Hematopoietic multipotent progenitor cell treated with erythropoietin and hydrocortisone succinate and interleukin-3 and kit ligand, for 4 days (in vitro differentiated cells): Measurements from ENCODE around the gene PPP4R1.

Experiments used
- DNase-seq: peaks from one replicate; pipeline ENCODE4 v3.0.0-alpha.2; 2015

The PPP4R1 gene

DNA sequence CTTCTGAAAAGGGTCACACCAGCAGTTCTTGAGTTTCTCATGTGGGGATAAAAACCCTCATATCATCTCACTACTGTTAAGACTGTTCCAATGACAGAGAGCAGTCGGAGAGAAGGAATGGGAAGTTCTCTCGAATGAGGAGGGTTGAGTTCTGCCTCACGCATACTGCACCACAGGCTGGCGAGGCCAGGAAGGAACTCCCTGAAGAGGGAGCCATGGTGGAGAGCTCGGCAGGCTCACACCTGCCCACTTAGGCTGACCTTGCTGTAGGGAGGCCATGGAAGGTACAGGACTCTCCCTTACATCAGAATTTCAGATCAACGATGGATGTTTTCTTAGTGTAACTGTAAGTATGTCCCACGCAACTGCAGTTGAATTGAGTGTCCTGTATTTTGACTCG is 74.4 kb downstream of the PPP4R1 start:
- no peak for DNase-seq

DNA sequence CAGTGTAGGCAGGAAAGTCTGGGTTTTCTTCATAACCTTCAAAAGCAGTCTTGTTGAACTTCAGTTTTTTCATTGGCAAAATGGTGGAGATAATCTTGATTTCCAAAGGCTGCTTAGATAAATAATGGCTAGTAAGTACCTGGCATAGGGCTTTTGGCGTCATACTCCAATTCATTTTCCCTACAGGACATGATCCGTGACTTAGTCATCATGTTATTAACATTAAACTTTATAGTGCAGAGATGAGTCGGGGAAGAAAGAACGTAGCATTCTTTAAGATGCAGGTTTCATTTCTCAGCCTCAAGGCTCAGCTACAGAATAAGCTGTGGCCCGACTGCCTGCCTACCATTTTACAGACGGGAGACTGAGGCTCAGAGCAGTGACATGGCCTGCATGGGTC is 75.1 kb downstream of the PPP4R1 start:
- DNase-seq, result no peak

DNA sequence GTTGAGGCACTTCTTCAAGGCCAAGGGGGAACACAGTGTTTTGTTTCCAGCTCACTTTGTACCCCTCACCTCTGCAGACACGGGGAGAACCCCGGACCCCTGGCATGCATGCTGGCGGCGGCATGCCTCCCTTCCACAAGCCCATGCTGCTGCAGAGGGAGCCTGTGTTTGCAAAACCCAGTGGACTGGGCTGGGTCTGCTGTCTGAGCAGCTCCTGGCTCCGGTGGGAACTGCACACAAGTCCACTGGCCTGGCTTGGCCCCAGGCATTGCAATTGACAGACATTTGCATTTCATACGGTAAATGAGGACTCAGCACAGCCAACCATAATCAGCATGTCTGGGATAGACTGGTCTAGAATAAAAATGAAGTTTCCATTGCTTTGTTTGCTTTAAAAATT is 76.7 kb downstream of the PPP4R1 start:
- DNase-seq, result no peak

DNA sequence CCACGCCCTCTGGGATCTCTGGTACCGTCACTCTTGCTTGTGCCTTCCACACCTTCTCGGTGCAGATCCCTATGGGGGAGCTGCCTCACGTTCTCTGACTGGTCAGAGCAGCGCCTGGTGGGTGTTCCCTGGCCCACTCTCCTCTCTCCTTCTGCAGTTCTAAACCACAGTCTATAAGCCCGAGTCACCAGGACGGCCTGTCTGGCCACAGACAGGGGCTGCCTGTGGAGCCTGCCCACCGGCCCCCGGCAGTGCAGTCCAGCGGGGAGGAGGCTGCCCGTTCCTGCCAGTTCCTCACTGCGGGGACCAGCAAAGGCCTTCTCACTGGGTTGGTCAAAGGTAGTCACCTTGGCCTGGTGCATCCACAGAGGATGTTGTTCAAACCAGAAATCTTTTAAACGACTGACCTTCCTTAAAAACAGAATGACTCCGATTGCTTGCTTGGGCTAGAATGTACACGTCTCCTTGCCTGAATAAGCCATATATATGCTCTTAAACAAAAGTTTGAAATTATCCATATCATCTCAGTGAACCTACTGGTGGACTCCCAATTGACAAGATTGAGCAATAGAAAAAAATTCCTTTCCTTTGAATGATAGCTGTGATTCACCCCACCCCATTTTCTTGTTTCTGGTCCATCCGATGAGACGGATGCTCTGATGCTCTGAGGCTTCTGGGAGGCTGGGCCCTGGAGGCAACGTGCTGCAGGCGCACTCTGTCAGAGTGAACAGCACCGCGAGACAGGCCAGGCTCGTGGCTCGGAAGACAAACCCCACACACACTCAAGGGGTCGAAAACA is 77.8 kb downstream of the PPP4R1 start:
- DNase-seq, result no peak

DNA sequence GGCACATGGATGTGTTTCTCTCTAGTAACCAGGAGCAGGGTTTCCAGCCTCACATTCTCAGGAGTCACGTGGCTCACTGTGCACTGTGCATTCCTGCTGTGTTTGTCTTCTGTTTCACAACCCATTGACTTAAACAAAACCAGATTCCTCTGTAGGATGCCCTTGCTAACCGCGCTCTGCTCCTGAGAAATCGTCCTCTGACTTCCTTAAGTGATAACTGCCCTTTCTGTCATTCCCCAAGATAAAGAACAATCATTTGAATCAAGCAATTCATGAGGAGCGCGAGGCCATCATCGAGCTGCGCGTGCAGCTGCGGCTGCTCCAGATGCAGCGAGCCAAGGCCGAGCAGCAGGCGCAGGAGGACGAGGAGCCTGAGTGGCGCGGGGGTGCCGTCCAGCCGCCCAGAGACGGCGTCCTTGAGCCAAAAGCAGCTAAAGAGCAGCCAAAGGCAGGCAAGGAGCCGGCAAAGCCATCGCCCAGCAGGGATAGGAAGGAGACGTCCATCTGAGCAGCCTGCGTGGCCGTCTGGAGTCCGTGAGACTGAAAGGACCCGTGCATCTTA is 78.8 kb downstream of the PPP4R1 start:
- DNase-seq, result no peak

DNA sequence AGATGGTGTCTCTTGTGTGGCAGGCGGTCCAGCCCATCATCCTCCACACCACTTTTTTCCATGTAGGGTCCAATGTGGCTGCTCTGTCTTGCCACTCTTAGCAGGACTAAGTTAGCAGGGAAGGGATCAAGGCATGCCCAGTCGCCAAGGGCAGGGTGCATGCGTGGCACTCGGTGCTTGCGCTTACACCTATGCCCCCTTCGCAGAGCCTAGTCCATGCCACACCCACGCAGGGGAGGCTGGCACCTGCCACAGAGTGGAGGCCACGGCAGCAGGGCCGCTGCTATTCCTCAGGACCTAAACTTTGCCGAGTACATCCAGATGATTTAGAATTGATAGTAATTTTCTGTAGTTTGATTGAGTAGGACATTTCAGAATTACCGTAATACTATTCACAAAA is 79.5 kb downstream of the PPP4R1 start:
- no peak for DNase-seq

DNA sequence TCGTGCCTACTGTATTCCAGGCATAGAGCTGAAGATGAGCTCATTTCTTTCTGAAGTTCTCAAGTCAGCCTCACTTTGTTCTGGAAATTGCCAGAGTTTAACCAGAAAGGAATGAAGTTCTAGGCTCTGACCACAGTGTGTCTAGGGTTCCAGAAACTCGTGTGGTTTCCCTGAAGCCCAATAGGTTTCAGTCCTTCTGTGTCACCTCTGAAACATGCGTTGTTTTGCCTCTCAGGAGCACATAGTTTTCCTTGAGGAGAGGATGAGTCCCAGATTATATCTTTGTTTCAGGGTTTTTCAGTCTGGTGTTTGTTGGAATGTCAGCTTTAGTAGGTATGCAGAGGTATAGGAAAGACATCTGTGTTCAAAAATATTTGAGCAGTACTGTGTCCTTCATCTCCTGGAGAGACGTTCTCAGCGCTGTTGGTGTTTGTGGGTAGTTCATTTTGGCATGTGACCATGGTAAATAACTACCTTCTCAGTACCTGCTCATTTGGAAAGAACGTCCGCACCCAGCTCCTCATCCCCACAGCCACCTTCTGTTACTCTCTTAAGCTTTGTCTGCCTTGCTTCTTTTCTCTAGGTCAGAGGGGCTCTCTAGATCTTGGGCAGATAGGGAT is 82.5 kb downstream of the PPP4R1 start:
- no peak for DNase-seq

DNA sequence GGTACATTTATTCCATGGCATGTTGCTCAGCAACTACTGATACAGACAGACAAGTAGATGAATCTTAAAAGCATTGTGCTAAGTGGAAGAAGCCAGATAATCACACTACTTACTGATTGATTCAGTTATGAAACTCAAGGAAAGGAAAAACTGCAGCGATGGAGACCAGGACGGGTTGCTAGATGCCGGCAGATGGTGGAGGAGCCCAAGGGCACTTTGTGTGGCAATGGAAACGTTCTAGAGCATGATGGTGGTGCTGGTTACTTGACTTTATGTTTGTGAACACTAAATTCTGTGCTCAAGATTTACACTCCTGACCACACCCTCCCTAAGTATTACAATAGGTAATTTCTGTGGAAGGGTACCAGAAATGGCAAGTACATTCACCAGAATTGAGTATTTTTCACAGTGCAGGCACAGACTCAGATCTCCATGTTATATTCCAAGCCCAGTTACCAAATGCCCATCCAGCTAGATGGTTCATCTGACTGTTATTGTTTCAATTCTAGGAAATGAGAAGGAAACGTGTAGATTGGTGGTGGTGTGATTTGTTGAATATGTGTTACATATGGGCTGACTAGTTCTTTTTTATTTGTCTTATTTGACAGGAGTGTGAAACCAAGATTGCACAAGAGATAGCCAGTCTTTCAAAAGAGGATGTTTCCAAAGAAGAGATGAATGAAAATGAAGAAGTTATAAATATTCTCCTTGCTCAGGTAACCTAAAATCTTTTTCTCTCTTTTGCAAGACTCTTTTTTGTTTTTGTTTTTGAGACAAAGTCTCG is 83.9 kb downstream of the PPP4R1 start:
- peak; percentile 67 for DNase-seq

DNA sequence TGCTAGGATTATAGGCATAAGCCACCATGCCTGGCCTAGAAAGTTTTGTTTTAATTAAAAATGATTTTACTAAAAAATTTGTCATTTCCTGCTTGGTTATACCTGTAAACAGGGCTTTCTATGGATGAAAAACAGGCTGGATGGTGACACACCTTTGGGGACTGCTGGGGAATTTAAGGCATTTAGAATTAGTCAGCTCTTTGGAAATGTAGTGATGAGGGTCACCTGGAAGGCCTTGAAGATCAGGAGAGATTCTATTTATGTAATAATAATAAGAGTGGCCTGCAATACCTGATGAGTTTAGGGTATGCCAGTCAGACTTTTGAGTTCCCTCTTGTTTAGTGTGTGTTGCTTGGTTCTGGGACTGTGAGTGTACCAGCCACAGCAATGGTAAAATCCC is 87.9 kb downstream of the PPP4R1 start:
- no peak for DNase-seq

DNA sequence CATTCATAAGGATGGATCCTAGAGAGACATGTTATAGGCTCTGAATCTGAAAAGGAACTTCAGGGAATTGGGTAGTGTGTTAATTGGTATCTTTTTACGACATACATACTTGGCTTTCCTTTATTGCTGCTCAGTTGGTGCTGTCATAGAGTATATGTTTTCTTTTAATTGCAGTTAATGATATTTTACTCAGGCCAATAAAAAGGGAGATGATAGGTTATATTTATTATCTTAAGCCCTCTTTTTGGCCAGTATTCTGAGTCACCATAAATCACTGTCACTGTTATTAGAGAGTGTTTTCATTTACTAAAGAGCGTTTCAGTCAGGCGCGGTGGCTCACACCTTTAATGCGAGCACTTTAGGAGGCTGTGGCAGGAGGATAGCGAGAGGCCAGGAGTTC is 91.4 kb downstream of the PPP4R1 start:
- no peak for DNase-seq

DNA sequence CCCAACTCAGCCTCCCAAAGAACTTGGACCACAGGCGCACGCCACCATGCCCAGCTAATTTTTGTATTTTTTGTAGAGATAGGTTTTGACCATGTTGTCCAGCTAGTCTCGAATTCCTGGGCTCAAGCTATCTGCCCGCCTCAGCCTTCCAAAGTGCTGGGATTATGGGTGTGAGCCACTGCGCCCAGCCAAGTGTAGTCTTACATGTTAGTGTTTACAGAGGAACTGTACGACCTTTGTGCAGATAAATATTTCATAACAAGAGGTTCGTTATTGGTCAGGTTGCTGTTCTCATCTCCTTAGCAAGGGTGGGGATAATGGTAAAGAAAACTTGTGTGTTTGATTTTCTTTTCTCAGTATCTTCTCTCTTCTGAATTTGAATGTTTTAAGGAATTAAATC is 92.6 kb downstream of the PPP4R1 start:
- no peak for DNase-seq

DNA sequence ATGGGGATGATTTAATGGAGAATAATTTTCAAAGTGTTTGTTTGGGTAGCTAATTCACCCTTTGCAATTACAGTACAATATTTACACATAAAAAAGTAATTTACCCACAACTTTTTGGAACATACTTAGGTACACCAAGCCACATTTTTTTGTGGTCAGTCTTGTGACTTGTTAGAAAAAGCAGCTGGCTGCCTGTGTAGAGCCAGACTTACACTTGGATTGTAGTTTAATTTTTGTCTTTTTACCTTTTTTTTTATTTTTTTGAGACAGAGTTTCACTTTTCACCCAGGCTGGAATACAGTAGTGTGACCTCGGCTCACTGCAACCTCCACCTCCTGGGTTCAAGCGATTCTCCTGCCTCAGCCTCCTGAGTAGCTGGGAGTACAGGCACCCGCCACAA is 93.7 kb downstream of the PPP4R1 start:
- DNase-seq, result peak; percentile 49

DNA sequence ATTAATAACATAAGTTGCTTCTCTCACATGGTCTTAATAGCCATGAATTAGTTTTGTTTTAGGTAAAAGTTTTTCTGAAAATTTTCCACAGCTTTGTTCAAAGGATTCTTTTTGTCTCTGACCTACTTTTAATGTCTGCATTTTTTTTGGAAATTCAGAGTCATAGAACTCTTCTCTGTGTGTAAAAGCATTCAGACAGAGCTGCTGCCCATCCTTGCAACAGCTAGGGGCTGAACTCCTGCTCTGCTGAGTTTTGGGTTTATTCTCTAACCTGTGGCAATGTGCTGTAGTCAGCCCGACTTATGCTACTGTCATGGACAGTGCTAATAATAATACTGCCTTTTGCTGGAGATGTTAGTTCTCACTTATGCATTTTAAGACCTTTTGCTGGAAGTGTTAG is 95.0 kb downstream of the PPP4R1 start:
- no peak for DNase-seq

DNA sequence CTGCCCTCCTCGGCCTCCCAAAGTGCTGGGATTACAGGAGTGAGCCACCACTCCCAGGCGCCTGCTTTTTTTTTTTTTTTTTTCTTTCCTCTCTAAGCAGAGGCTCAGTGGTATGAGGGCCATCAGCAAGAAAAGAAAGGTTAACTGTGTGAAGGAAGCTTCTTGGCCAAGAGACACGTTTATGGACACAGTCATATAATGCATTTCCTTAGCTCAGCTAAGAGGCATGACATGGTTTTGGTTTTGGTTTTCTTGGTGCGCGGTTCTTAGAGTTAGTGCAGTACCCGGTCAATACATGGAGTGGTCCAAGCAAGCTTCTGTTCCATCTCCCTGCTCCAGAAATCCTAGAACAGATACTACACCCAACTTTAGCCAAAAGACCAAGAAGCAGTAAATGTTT is 96.5 kb downstream of the PPP4R1 start:
- no peak for DNase-seq

DNA sequence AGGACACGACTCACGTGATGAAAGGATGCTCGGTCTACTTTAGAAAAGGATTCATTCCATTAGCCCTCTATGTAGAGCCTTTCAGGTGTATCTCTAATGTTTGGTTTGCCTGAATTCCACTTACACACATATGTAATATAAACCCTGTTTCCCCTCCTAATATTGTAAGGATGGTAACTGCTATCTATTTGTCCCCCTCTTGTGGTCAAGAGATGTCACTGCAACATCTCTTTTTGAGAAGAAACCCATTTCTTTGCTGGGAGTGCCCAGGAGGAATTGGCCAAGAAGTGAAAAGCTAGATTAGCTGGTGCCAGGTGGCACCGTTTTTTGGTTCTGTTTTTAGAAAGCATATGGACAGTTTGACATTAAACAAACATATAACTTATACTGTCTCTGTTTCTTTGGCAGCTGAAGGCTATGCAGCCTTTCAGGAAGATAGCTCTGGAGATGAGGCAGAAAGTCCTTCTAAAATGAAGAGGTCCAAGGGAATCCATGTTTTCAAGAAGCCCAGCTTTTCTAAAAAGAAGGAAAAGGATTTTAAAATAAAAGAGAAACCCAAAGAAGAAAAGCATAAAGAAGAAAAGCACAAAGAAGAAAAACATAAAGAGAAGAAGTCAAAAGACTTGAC is 97.8 kb downstream of the PPP4R1 start:
- peak; percentile 80 for DNase-seq

DNA sequence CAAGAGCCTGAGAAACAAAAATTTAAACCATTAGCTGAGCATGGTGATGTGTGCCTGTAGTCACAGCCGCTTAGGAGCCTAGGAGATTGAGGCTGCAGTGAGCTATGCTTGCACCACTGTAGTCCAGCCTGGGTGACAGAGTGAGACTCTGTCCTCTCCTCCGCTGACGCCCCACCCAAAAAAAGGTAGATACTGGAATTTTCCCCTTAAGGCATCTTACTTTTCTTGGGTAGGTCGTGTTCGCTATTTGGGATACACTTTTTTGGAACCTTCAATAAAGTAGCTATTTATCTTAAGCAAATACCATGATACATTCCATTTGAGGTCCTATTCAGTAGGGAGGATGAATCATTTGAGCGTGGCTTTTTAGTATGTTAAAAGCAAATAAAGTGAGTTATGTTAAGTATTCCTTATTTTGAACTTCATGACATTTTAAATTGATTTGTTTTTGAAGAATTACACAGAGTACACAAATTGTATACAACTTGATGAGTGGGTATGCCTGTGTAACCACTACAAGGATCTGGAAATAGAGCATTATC is 100.3 kb downstream of the PPP4R1 start:
- DNase-seq, result no peak

DNA sequence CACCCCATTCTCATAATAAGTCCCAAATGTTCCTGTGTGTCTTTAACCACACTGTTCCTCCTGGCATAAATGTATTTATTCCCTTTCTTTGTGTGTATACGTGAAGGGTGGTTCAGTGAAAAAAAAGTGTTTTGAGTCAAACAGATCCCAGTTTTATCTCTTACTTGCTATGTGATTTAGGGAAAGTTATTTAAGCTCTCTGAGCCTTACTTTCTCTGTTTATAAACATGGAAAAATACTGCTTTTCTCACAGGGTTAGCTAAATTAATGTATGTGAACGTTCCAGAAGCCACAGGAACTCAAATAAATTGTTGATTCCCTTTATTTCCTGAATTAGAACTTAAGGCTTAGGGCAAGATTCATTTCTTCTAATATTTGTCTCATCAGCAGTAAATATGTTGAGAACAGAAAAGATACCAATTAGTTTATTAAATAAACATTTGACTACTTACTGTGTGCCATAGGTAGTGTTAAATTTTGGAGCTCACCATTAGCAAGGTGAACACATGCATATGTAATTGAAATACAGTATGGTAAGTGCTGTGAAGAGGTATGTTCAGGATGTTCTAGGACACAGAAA is 105.8 kb downstream of the PPP4R1 start:
- DNase-seq, result no peak

DNA sequence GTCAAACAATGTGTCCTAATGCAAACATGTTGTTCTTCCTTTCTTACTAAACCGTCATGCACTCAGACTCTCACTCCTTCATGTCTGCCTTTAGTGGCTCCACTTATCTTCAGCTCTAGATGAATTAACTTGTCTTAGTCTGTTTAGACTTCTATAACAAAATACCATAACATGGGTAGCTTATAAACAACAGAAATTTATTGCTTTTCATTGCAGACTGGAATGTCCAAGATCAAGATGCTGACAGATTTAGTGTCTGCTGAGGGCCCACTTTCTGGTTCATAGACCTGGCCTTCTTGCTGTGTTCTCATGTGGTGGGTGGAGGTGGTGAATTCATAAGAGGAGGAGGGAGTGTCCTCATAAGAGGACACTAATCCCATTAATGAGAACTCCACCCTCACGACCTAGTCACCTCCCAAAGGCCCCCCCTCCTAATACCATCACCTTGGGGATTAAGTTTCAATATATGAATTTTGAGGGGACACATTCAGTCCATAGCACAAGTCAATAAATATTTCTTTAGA is 106.7 kb downstream of the PPP4R1 start:
- DNase-seq, result no peak

DNA sequence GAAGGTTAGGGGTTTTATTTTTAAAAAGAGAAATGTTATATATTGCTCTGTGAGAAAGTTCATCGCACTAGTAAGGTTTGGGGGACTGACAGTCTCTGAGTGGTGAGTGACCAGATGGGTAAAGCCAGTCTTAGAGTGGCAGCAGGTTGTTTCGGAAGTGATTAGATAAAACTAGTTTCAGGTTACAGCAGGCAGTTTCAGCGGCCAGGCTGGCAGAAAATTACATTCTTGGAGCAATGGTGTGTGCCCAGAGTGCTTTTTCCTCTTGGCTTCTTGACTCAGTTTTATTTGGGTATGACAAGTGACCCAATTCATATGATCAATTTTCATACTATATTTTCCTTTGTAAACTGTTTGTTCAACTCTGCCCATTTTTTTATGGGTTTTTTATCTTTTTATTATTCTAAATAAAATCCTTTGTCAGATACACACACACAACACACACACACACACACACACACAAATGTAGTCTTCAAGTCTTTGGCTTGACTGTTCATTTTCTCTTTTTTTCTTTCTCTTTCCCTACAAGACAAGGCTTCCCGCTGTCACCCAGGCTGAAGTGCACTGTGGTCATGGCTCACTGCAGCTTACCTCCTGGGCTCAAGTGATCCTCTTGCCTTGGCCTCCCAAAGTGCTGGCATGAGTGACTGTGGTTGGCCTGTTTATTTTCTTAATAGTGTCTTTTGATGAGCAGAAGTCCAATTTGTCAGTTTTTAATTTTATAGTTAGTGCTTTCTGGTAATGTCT is 108.1 kb downstream of the PPP4R1 start:
- peak; percentile 26 for DNase-seq
